ENCODE results near the gene TNS4. TPM values are rescaled to one million over a fixed set of nuclear protein-coding genes. Genes with fewer than 3 reads are reported as not detected.

TNS4 gene
- total RNA-seq, 2 donors from 2014 or later: not detected

GRCh38 chr17:40500709-40501108 lies 714 bp downstream of the TNS4 start:
- ATAC-seq (no peak), DNase-seq (peak; percentile 14)
- intact Hi-C loops (cut with DNase I): no loop called here

DNA sequence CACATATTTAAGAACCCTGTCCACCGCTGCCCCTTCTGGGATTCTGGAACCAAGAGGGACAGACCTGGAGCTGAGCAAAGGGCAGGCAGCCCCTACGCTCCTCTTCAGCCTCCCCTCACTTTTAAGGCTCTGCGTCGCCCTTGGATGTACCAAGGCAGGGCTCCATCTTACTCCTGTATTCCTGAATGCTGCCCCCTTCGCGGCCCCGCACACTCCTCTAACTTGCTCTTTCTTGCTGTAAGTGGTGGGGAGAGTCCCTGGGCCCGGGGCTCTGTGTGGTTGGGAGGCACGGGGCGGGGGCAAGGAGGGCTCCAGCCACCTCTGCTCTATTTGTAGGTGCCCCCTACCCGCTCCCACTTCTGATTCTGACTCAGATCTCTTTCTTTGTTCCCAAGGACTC lies 1.2 kb downstream of the TNS4 start:
- ATAC-seq (no peak), DNase-seq (peak; percentile 11)
- intact Hi-C loops (cut with DNase I): no loop called here

DNA sequence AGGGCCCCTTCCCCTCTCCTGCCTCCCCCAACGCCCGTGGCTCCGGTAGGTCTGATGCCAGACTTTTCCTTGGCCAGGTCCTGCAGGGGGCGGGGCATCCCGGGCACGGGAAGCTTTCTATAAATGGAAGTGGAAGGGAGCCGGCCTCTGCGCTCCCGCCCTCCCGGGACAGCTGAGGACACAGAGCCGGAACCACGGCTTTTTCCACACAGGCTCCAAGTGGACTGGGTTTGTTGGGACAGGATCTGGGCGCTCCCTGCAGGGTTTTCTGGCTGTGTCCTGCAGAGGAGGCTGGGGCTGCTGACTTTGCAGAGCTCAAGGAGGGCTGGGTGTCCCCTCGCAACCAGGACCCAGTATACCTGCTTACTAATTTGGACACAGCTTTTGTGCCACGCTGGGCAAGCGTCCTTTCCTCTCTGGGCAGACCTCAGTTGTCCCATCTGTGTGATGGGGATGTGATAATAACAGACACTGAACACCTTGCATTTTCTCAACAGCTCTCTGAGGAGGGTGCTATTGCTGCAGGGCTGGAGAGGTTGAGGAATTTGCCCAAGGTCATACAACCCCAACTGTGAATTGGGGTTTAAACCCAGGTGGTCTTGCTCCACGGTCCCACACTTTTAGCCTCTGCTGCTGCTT lies 1.8 kb downstream of the TNS4 start:
- DNase-seq (peak; percentile 92), ATAC-seq (peak; percentile 95 to 98)
- intact Hi-C loops (cut with DNase I): no loop called here

GRCh38 chr17:40498281-40499084 lies 2.9 kb downstream of the TNS4 start:
- ATAC-seq (no peak), DNase-seq (no peak)
- intact Hi-C loops (cut with DNase I): no loop called here

GRCh38 chr17:40497695-40498094 lies 3.7 kb downstream of the TNS4 start:
- DNase-seq: no peak

DNA sequence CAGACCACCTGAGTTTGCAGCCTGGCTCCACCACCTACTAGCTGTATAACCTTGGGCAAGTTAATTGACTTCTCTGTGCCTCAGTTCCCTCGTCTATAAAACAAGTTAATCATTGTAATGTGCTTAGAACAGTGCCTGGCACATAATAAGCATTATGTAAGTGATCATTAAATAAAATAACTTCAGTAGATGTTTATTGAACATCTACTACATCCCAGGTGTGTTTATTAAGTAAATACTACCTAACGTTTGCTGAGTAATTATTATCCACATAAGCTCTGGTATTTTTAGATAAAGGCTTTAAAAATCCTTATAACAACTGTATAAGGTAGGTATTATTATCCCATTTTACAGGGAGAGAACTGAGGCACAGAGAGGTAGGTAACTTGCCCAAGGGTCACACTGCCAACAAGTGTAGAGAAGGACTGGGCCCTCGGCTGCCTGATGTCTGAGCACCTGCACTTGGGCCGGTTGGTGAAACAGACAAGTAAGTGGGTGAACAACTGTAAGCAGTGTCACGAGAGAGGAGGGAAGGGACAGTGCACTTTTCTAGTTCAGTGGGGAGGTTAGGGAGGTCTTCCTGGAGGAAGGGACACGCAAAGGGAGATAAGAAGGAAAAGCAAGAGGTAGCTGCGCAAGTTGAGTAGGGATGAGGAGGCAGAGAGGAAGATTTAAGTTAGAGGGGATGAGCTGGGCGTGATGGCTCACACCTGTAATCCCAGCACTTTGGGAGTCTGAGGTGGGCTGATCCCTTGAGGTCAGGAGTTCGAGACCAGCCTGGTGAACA lies 4.6 kb downstream of the TNS4 start:
- DNase-seq (no peak), ATAC-seq (no peak)
- intact Hi-C loops (cut with DNase I): no loop called here

More at GRCh38 chr17:40497695-40498094, 3.7 kb downstream of the TNS4 start:
- intact Hi-C loops (cut with DNase I): no loop called here
- ATAC-seq: no peak

DNA sequence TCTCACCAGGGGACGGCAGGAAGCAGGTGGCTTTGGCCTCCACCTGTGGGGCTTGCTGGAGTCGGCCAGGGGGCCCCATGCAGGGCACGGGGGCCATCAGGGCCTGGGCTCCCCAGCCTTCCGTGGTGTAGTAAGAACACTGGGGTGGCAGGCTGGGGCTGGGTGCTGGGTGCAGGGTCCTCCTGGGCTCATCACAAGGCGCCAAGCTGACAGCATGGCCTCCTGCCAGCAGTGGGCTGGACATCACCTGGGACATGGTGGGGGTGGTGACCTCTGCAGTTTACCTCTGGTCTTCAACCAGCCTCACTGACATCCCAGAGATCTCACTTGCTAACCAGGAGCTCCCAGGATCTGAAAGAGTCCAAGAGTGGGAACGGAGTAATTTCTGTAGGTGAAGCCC lies 5.3 kb downstream of the TNS4 start:
- no peak for ATAC-seq
- intact Hi-C loops (cut with DNase I): no loop called here
- no peak for DNase-seq

- no peak for ATAC-seq
- intact Hi-C loops (cut with DNase I): no loop called here
- DNase-seq: no peak
Measured at GRCh38 chr17:40495140-40495539, 6.3 kb downstream of the TNS4 start.

DNA sequence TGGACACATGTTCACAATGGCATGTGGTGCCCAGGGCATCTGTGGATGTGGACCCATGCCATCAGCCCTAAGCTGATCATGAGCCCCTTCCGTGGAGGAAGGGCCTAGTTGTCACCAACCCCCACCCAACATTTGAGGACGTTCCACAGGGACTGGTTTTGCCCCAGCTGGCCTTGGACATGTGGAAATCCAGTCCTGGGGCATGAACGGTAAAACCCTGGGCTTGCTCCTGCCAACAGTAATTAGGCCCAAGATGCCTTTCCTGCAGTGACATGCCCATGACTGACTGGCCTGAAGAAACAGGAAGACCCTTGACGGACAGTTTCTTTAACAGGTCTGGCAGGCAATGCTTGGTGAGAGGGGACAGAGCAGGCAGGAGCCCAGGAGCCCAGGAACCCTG lies 7.7 kb downstream of the TNS4 start:
- no peak for ATAC-seq
- no peak for DNase-seq
- intact Hi-C loops (cut with DNase I): no loop called here

- ATAC-seq (no peak), DNase-seq (no peak)
- intact Hi-C loops (cut with DNase I): no loop called here
Measured at GRCh38 chr17:40491486-40491885, 9.9 kb downstream of the TNS4 start.

DNA sequence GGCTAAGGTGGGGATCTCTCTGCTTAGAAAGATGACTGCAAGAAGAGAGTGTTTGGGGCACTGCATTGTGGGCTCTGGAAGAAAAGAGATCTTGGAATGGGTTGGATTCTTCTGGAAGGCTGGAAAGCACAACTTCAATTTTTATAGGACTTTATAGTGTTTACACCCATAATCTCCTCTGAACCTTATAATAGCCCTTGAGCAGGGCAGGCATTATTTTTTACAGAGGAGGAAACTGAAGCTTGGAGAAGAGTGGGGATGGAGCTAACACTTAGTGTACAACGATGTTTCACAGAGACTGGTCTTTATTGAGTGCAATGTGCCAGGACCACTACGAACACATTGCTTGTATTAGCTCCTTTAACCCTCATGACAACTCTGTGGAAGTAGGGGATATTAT lies 10.4 kb downstream of the TNS4 start:
- intact Hi-C loops (cut with DNase I): no loop called here
- DNase-seq (no peak), ATAC-seq (no peak)

DNA sequence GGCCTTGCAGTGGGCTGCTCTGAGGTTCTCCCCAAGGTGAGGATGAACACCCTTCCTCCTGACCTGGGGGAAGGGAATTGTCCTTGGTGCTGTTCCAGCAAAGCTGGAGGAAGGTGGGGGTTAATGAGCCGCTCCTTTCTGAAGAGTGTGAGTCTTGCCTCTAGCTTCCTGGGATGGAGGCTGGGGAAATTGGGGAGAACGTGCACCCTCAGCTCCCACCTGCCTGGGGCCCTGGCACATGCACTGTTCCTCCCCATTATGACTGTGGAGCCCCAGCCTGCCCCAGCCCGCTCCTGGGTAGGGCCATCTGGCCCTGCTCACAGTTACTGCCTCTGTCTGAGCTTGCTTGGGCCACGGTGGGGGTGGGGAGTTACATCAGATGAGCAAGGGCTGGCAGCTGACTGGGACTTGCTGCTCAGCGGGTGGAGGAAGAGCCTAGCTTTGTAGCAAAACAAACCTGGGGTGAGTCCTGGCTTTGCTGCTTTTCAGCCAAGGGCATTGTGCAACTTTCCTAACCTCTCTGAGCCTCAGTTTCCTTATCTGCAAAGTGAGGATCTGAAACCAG lies 11.1 kb downstream of the TNS4 start:
- ATAC-seq: peak; percentile 15 to 46
- intact Hi-C loops (cut with DNase I): no loop called here
- peak; percentile 65 for DNase-seq

GRCh38 chr17:40487371-40488020 lies 13.9 kb downstream of the TNS4 start:
- DNase-seq (no peak), ATAC-seq (no peak)
- intact Hi-C loops (cut with DNase I): no loop called here

- DNase-seq: peak; percentile 44
- intact Hi-C loops (cut with DNase I): no loop called here
- ATAC-seq: no peak
Measured at GRCh38 chr17:40486522-40487370, 14.7 kb downstream of the TNS4 start.

- DNase-seq: peak; percentile 57
- intact Hi-C loops (cut with DNase I): no loop called here
- ATAC-seq: peak; percentile 53 to 86
Measured at GRCh38 chr17:40485851-40486521, 15.4 kb downstream of the TNS4 start.

GRCh38 chr17:40484973-40485530 lies 16.4 kb downstream of the TNS4 start:
- intact Hi-C loops (cut with DNase I): no loop called here
- ATAC-seq: no peak
- DNase-seq: no peak

DNA sequence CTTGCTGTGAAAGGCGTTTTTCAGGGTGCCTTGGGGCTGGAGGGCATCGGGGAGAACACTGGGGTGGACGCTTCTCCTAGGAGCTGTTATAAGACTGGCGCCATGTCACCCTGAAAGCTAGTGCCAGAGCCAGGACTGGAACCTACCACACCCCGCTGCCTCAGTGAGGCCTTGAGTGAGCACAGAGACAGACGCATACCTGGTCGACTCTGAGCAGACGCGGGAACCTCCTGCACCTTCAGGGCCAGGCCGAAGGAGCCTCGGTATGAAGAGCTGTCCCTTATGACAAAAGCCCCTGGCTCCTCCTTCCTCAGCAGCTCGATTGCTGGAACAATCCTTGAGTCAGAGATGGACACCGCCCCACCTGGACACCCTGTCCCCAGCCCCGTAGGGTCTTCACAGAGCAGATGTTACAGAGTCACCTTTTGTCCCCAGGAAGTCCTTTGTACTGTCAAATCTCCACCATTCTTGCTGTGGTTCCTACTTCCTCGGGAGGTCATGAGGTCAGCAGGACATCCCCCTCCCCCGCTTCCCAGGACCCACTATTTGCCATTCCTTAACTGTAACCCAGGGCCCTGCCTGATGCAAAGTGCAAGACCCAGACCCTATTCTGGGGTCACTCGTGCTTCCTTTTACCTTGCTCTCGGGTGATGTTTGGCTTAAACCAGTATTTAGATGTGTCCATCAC lies 17.0 kb downstream of the TNS4 start:
- ATAC-seq (no peak), DNase-seq (no peak)
- intact Hi-C loops (cut with DNase I): no loop called here

Data from left cardiac atrium (tissue), 4 donors.